HG03064 (cell line): ENCODE measurements around the gene WDR89.
"Not testable (repeated sequence)": the region's sequence is repeated elsewhere in the genome, so short reads cannot be mapped to it uniquely, and the experiment has no call there.

ENCODE experiments used
- ATAC-seq: cut with Tn5 transposase; IDR thresholded peaks from one replicate; pipeline ENCODE4 v1.9.1; 2021; ENCODE audit warnings: low read depth; ENCODE audit not compliant: unreplicated experiment

The WDR89 gene

DNA sequence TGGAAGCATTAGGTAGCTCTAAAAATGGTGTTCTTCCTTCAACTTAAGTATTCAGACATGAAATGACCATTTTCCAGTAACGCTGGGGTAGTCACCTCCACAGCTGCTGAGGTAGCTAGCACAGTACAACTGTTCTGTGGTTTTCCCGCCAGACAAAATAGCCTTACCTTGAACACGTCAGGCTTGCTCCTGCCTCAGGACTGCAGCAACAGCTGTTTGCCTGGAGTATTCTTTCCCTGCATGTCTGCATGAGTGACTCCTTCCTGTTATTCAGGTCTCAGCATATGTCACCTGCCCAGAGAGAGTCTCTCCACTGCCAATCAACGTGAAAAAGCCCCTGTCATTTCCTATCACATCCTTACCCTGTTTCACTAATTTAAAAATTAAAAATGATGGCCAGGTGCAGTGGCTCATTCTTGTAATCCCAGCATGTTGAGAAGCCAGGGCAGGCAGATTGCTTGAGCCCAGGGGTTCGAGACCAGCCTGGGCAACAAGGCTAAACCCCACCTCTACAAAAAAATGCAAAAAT lies 37.9 kb downstream of the WDR89 start:
- no peak for ATAC-seq

DNA sequence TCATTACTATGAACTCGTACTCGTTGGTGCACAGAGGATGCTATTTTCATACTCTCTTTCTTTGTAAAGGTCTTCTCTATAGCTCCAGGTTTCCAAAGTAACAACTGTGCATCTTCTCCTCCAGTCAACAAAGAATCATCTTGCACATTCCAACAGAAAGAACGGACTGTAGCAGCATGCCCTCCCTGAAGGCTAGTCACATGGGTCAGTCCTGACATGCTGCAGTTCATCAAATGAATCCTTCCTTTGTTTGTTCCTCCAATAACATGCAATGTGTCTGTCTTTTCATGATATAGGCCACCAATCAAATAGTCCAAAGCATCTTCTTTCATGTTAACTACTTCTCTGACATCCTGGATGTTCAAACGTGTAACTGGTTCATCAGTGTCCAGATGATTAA lies 42.9 kb downstream of the WDR89 start:
- ATAC-seq = no peak

DNA sequence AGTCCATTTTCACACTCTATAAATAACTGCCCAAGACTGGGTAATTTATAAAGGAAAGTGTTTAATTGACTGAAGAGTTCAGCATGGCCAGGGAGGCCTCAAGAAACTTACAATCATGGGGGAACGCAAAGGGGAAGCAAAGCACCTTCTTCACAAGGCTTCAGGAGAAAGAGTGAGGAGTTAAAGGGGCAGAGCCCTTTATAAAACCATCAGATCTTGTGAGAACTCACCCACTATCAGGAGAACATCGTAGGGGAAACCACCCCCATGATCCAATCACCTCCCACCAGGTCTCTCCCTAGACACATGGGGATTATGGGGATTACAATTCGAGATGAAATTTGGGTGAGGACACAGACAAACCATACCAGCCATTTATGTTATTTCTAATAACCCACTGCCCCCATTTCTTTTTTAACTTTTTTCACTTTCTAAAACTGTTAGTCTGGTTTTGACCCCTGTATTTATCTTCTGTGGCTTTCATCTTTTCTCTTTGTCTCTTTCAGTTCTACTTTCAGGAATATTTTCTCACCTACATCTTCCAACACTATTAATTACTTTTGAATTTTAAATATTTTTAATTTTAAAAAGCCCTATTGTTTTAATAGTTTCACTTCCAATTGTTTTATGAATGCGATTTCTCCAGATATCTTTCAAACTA lies 44.5 kb downstream of the WDR89 start:
- ATAC-seq = no peak

DNA sequence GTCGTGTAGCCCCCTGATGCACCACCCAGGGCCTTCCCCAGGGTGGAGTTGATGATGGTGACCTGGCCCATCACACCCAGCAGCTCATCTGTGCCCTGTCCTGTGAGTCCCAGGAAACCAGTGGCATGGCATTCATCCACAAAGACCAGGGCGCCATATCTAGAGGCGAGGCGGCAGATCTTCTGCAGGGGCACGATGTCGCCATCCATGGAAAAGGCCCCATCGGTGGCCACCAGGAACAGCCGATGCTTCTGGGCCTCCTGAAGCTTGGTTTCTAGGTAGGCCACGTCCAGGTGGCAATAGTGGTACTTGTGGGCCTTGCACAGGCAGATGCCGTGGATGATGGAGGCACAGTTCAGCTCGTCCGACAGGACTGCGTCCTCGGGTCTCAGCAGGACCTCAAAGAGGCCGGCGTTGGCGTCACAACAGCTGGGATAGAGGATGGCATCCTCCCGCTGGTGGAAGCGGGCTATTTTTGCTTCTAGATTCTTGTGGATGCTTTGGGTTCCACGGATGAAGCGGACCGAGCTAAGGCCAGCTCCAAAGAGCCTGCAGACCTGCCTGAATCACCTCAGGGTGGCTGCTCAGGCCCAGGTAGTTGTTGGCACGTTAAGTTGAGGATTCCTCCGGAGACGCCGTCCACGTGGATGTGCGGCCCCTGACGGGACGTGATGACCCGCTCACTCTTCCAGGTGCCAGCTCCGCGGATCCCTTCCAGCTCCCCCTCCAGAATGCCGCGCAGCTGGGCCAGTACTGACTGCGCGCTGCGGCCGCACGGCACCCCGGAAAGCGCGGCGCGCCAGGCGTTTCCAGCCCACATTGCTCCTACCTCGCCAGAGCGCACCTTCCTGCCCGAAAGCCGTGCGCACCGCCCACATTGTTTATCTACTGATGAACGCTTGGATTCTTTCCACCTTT lies 47.0 kb downstream of the WDR89 start:
- no peak for ATAC-seq

DNA sequence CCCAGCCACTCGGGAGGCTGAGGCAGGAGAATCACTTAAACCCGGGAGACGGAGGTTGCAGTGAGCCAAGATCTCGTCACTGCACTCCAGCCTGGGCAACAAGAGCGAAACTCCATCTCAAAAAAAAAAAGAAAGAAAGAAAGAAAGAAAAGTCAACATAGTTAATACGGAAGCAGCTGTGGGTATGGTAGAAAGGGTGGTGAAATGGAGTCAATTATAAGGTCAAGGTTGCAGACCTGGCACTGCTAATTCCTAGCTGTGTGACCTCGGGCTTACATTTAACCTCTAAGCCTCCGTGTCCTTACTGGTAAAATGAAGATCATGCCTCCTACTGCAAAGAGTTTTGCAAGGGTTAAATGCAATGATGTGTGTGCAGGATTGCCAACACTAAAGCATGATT lies 58.6 kb downstream of the WDR89 start:
- not testable (repeated sequence) for ATAC-seq

DNA sequence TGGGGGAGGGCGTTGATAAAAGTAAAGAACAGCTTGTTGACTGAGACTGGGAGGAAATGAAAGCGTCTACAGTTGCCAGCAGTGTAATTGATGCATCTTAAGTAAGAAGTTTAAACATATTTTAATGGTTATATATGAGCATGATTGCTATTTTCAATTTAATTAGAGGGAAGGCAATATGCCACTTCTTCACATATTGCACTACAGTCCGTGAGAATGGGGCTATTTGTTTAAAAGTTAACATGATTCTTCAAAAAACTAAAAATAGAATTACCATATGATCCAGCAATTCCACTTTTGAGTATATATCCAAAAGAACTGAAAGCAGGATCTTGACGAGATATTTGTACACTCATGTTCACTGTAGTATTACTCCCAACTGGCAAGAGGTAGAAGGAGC lies 60.2 kb downstream of the WDR89 start:
- no peak for ATAC-seq

DNA sequence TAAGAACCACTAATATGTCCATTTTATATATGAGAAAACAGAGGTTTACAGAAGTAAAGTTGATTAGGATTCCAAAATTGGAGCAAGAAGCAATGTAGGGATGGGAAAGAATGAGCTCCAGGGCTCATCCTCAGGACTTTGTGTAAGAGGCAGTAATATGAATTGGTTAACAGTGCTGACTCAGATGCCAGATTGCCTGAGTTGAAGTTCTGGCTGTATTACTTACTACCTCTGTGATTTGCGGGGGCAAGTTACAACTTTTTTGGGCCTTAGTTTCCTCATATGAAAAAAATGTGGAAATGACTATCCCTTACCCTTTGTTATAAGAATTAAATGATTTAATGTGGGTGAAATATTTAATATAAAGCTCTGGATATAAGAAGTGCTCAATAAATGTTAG lies 63.4 kb downstream of the WDR89 start:
- no peak for ATAC-seq

DNA sequence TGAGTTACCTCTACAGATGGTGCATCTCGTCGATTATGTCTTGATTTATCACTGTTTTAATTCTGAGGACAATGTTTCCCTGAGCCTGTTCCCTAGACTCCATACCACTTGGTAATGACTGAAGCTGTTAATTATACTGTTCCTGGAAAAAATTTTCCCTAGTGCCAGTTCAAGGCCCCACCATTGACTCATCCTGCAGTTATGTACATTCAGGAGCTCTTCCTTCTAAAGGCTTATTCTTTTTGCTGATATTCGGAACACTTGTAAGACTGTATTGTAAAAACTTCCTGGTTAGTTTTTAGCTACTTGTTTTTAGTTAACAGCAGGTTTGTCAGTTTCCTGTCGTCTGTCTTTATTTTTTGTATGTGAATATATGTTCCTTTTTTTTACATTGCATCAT lies 68.1 kb downstream of the WDR89 start:
- no peak for ATAC-seq

DNA sequence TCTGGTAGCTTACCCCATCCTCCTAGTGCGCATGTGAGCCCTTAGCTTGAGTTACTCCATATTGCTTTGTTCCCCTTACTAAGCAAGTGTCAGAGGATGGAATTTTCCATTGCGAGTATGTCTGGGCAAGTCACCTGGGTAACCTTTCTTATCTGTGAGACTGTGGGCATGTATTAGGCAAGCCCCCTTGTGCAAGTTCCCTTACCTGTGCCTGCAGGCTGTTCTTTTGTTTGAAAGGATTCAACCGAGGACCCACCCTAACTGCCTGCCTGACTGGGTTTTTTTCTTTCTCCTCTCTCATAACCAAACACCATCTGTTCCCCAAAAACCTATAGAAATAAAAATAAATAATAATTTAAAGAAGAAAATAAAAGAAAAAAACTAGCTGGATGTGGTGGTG lies 76.2 kb downstream of the WDR89 start:
- ATAC-seq = no peak

DNA sequence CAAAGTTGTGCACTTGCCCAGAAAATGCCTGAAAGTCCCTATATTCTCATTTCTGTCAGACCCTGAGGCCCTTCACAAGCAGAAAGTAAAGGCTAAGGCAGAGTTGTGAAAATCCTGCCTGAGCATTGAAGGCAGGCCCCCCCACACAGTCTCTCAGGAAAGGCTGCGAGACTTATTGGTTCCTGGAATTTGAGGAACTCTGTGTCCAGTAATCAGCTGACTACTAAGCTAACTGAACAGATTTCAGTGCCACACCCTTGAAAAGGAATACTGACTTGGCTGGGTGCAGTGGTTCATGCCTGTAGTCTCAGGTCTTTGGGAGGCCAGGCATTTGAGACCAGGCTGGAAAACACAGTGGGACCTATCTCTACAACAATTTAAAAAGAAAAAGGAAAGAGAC lies 77.4 kb downstream of the WDR89 start:
- no peak for ATAC-seq

DNA sequence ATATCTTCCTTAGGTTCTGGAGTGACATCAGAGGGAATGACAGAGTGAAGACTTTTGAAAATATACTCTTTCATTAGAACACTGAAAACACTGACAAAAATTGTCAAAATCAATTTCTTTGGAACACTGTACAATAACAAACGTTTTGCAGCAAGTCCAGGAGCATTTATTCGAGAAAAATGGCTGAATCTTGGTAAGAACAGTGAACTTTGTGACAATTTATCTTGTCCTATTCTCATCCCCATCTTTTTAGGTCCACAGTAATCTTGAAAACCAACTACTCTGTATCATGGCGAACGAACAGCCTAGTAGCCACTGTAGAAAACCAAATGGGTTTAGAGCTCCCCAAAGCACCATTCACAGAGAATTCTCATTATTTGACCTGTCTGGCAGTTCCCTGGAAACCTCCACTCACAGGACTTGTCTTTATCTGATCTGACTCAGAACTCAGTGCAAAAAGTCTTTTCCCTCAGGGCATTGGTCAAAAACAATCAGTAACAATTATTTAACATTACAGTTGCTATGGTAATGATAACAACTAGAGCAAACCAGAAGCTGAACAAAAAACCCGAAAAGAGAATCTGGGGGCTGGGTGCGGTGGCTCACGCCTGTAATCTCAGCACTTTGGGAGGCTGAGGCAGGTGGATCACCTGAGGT lies 78.2 kb downstream of the WDR89 start:
- ATAC-seq = no peak

DNA sequence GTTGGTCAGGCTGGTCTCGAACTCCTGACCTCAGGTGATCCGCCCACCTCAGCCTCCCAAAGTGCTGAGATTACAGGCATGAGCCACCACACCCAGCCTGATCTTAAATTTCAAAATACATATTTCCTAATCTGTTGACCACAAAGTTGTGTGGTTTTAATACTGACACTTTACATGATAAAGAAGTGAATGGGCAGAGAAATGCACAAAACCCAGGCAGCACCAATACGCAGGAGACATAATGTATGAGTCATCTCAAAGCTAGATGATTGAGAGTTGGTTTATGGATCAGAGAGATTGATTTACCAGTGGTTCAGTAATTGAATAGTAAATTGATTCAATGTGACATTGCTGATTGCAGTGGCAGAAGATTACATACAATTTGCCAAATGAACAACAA lies 79.3 kb downstream of the WDR89 start:
- ATAC-seq = no peak

DNA sequence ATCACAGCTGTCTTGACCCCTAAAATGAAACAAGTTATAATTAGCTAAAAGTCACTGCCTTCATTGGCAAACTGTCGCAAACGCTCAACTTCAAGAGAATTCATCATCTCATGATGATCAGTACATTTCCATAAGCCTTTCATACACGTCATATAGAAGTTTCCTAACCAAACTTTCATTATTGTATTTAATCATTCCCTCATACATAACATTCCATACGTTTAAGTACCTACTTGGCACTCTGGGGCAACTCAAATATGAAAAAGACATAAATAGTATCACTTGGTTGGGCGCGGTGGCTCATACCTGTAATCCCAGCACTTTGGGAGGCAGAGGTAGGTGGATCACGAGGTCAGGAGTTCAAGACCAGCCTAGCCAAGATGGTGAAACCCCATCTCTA lies 86.1 kb downstream of the WDR89 start:
- no peak for ATAC-seq

DNA sequence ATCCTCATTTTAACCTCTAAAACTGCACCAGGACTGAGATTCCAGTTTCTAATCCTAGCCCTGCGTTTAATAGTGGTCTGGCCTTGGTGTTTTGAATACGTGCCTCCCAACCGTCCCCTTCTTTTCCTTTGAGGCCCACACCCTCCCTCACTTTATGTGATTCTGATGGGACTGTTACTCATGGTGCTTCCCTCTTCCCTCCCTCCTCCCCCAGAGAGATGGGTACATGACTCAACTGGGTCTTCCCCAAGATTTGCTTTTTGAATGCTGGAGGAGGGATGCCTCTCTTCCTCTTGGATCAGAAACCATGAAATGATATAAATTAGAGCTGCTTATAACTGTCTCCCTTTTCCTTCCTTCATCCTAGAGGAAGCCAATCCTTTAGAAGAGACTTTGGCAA lies 90.3 kb downstream of the WDR89 start:
- no peak for ATAC-seq

DNA sequence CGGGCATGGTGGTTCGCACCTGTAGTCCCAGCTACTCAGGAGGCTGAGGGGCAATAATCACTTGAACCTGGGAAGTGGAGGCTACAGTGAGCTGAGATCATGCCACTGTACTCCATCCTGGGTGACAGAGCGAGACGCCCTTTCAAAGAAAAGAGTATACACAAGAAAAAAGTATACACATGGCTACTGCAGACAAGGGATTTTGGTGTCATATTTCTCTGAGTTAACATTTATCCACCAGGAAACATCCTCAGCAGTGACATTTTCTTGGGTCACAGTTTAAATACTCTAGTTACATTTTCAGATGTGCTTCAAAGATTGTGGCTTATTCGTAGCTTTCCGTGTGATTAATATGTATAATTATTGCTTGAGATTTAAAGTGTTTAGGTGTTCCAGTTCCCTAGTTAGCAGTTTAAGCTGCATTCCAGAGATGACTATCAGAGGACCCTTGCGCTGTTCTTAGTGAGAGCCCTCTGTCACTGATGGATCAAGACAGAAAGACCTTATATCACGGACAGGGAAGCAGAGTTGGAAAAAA lies 93.8 kb downstream of the WDR89 start:
- ATAC-seq = no peak
